Right lobe of liver (tissue), 4 donors: ENCODE measurements around the gene GRID1.

Experiments
- POLR2A ChIP-seq: fragments of 450-650 bp; IDR thresholded peaks from one replicate; pipeline ENCODE4 v1.6.1; 2017; ENCODE audit warnings: antibody characterized with exemption, mild to moderate bottlenecking
- TF ChIP-seq, protein P1 (sequence below), 4 donors: fragments of 200-600 bp in 3 of 4; fragments of 450-650 bp in 1 of 4; IDR thresholded peaks; one replicate each; pipeline versions ENCODE4 v1.5.1 to v1.8.0; 2016 to 2022; ENCODE audit warnings: antibody characterized with exemption in 4 of 4, mild to moderate bottlenecking in 2 of 4
- donor health status: DM: no; HTN: no; CAD: no.
- donor health status: DM: no; HTN: no; CAD: no.
- donor health status: DM: no; HTN: yes; CAD: no.

DNA sequence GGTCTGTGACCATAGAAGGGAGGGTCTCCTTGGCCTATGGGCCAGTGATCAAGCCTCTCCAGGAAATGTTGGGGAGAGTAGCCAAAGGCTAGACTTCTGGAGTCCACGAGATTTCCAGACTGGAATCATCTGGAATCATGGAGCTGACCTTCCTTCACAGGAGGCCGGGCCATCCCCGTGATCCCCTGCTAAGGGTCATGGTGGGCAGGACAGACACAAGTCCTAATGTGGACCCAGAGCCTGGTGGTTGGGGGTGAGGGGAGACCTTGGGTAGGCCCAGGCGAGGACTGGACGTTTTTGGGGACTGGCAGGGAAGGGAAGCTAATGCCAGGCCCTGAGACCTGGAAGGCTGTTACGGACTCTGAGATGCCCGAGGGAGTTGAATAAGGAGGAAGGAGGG lies 9.8 kb upstream of the GRID1 start:
- TF ChIP-seq POLR2A = no peak
- TF ChIP-seq, protein P1, sequence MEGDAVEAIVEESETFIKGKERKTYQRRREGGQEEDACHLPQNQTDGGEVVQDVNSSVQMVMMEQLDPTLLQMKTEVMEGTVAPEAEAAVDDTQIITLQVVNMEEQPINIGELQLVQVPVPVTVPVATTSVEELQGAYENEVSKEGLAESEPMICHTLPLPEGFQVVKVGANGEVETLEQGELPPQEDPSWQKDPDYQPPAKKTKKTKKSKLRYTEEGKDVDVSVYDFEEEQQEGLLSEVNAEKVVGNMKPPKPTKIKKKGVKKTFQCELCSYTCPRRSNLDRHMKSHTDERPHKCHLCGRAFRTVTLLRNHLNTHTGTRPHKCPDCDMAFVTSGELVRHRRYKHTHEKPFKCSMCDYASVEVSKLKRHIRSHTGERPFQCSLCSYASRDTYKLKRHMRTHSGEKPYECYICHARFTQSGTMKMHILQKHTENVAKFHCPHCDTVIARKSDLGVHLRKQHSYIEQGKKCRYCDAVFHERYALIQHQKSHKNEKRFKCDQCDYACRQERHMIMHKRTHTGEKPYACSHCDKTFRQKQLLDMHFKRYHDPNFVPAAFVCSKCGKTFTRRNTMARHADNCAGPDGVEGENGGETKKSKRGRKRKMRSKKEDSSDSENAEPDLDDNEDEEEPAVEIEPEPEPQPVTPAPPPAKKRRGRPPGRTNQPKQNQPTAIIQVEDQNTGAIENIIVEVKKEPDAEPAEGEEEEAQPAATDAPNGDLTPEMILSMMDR (IDR thresholded peaks at IDR 0.05) = no peak
